RWPE1 (cell line): ENCODE data around the gene NT5DC3.
A peak's percentile ranks its signal among the peaks of the same experiment; 100 is the strongest.

Experiments
- CTCF ChIA-PET: fragments of 350-600 bp; sonication (Branson Sonifier 250); formaldehyde crosslinking; extraction: SDS; loops from one replicate; lab custom pipeline; 2021; lab: Yijun Ruan, JAX
- POLR2A ChIA-PET: fragments of 400-600 bp; formaldehyde crosslinking; extraction: SDS; loops from one replicate; lab custom pipeline; 2020; ENCODE audit warnings: antibody characterized with exemption; ENCODE audit not compliant: low non-redundant PET; lab: Yijun Ruan, JAX
- DNase-seq: peaks from one replicate; pipeline ENCODE4 v3.0.0; 2012; ENCODE audit warnings: low spot score
- H3K27ac ChIP-seq: fragments of 450-650 bp; 2 replicates; pipeline ENCODE4 v1.5.1; 2017
- TF ChIP-seq, protein P1 (sequence below): fragments of 450-650 bp; conservative IDR thresholded peaks from 2 replicates; pipeline ENCODE4 v1.5.1; 2017; ENCODE audit warnings: low read depth, mild to moderate bottlenecking

Gene NT5DC3

DNA sequence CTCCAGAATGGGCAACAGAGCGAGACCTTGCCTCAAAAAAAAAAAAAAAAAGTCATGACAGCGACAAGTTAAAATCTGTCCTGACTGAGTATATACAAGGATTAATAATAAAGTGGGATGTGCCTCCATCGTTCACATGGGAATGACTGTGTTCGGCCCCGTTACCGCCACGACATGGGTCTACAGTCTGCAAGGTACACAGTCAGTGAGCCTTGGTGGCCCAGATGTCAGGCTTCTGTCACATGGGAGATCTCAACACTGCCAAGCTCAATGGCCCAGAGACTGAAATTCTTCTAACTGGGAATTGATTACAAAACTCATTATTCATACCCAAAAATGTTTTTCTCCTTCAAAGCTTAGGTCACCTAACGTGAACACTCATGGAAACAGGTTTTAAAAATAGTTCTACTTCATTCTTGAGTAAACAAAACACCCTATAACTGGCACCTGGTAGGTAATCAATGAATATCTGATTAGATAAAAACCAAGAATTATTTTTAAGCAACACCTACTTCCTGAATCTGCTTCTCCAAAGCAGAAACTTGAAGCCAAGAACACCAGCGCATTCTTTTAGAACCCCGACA lies 66.0 kb downstream of the NT5DC3 start:
- H3K27ac ChIP-seq: no peak overlapping the region
- TF ChIP-seq, protein P1, sequence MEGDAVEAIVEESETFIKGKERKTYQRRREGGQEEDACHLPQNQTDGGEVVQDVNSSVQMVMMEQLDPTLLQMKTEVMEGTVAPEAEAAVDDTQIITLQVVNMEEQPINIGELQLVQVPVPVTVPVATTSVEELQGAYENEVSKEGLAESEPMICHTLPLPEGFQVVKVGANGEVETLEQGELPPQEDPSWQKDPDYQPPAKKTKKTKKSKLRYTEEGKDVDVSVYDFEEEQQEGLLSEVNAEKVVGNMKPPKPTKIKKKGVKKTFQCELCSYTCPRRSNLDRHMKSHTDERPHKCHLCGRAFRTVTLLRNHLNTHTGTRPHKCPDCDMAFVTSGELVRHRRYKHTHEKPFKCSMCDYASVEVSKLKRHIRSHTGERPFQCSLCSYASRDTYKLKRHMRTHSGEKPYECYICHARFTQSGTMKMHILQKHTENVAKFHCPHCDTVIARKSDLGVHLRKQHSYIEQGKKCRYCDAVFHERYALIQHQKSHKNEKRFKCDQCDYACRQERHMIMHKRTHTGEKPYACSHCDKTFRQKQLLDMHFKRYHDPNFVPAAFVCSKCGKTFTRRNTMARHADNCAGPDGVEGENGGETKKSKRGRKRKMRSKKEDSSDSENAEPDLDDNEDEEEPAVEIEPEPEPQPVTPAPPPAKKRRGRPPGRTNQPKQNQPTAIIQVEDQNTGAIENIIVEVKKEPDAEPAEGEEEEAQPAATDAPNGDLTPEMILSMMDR: no peak
- CTCF ChIA-PET: no interaction called here
- POLR2A ChIA-PET: no interaction called here
- DNase-seq: no peak

DNA sequence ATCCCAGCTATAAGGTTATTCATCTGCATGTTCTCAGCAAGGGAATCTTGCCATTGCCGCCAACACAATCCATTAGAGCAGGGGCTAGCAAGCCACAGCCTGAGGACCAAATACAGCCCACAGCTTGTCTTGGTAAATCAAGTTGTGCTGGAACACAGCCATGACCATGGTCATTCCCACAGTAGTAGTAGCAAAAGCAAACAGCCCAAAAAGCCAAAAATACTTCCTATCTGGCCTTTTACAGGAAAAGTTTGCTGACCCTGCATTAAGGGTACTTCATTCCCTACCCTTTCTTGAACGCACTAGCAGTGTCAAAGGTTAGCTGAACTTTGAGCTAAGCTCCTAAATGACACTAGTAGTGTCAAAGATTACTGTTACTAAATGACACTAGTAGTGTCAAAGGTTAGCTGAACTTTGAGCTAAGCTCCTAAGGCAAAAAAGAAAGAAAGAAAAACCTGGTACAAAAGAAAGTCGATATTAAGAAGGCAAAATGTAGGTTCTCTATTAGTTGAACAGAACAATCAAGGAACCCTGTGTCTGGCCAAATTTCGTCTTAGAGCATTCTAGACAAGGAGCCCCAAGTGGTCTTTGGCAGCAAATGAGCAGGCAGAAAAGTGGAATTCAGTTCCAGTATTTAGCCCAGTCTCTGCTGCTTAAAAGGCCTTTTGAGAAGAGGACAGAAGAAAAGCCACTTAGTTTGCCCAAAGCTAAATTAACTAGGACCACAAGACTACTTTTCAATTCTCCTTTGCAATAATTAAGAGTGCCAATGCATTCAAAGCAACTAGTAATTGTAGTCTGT lies 67.7 kb downstream of the NT5DC3 start:
- no peak for DNase-seq
- ChIA-PET CTCF (no interaction called here), POLR2A (no interaction called here)
- TF ChIP-seq, protein P1: no peak
- no peak overlapping the region for H3K27ac ChIP-seq

DNA sequence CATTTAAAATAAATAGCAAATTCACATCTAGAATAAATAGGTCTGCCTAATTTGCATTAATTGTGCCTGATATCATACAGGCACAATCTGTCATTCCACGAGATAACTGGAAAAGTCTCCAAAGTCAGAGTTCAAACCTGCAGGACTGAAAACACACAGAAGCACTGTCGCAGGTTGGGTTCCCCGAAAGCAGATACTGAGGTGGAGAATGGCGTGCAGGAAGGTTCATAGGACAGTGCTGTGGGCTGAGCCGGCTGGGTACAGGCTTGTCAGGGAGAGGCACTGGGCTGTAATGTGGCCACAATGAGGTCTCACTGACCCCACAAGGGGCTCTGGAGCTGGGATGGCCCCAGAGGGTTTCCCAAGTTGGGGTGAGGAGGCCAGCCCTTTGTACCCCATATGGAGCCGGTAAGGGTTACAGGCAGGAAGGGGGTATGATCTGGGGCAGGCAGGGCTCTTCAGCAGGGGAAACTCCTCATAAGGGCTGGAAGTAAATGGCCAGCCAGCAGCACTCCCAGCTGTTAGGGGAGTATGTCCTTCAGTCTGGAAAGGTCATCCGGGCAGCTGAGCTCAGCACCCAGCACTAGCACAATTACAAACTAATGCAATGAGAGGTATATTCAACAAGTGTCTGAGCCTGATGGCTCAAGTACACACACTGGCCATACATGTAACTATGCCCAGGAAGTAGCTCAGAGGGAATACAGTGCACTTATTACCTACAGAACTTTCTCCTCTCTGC lies 68.5 kb downstream of the NT5DC3 start:
- ChIA-PET POLR2A (no interaction called here), CTCF (no interaction called here)
- H3K27ac ChIP-seq: no peak overlapping the region
- no peak for DNase-seq
- TF ChIP-seq, protein P1: no peak

GRCh38 chr12:103771466-103771865 lies 69.6 kb downstream of the NT5DC3 start:
- ChIA-PET POLR2A (no interaction called here), CTCF (interaction anchor here (1.4 kb wide), 1 partner anchor 106 kb away, joined by 3 read pairs; no protein-coding TSS in a partner anchor)
- H3K27ac ChIP-seq: no peak overlapping the region
- peak; percentile 24 for DNase-seq
- TF ChIP-seq, protein P1: peak; percentile 35

GRCh38 chr12:103769240-103769945 lies 71.6 kb downstream of the NT5DC3 start:
- ChIA-PET CTCF (interaction anchor here (0.6 kb wide), 2 partner anchors 100 to 1930 kb away, joined by 3 to 10 read pairs; no protein-coding TSS in a partner anchor), POLR2A (no interaction called here)
- DNase-seq: no peak
- peak overlapping the region; percentile 18; the same call in 1 of the 2 replicates for H3K27ac ChIP-seq
- TF ChIP-seq, protein P1: no peak
